Suprapubic skin (tissue), 4 donors: ENCODE measurements around the gene CDH19. TPM values are rescaled to one million over a fixed set of nuclear protein-coding genes. Genes with fewer than 3 reads are reported as not detected.

Experiments
- DNase-seq, 2 donors: peaks; one replicate each; pipeline ENCODE4 v3.0.0-alpha.2; 2019; ENCODE audit warnings: low spot score in 2 of 2
- H3K27ac ChIP-seq: fragments of 200-600 bp; sonication (generic); one replicate; pipeline ENCODE4 v1.5.1; 2019
- H3K27me3 ChIP-seq: fragments of 200-600 bp; sonication (generic); one replicate; pipeline ENCODE4 v1.5.1; 2019
- H3K36me3 ChIP-seq: fragments of 200-600 bp; sonication (generic); one replicate; pipeline ENCODE4 v1.5.1; 2019
- H3K4me1 ChIP-seq: fragments of 200-600 bp; sonication (generic); one replicate; pipeline ENCODE4 v1.5.1; 2019
- H3K4me3 ChIP-seq: fragments of 200-600 bp; sonication (generic); one replicate; pipeline ENCODE4 v1.5.1; 2019; ENCODE audit warnings: mild to moderate bottlenecking
- H3K9me3 ChIP-seq: fragments of 200-600 bp; sonication (generic); one replicate; pipeline ENCODE4 v1.5.1; 2019
- EP300 ChIP-seq: sonication (generic); formaldehyde crosslinking; IDR thresholded peaks from one replicate; pipeline ENCODE4 v1.6.1; 2017; ENCODE audit warnings: antibody characterized with exemption
- POLR2A ChIP-seq, 2 donors: fragments of 450-650 bp; IDR thresholded peaks; one replicate each; pipeline ENCODE4 v1.6.1; 2017; ENCODE audit warnings: antibody characterized with exemption in 2 of 2, mild to moderate bottlenecking in 2 of 2, moderate library complexity in 2 of 2
- POLR2AphosphoS5 ChIP-seq, 3 donors: sonication (generic); formaldehyde crosslinking; IDR thresholded peaks; one replicate each; pipeline ENCODE4 v1.6.1; 2017; ENCODE audit warnings: antibody characterized with exemption in 3 of 3
- WGBS: methylation state at CpG from one replicate; pipeline ENCODE4 v1.1.5; 2018; 5-methylcytosine and 5-hydroxymethylcytosine counted together
- total RNA-seq, 4 donors: library from RNA; depleted of rRNA; stranded (reverse); fragments of >200 nt; gene quantifications; one replicate each; pipeline ENCODE4 v1.1.0, GENCODE V29; 2016
- TF ChIP-seq, protein P1 (sequence below), 2 donors: fragments of 200-600 bp in 1 of 2; fragments of 450-650 bp in 1 of 2; sonication (generic) in 1 of 2; IDR thresholded peaks; one replicate each; pipeline ENCODE4 v1.5.1; 2016 to 2019; ENCODE audit warnings: antibody characterized with exemption in 2 of 2, mild to moderate bottlenecking in 1 of 2, moderate library complexity in 1 of 2

Gene CDH19, protein sequence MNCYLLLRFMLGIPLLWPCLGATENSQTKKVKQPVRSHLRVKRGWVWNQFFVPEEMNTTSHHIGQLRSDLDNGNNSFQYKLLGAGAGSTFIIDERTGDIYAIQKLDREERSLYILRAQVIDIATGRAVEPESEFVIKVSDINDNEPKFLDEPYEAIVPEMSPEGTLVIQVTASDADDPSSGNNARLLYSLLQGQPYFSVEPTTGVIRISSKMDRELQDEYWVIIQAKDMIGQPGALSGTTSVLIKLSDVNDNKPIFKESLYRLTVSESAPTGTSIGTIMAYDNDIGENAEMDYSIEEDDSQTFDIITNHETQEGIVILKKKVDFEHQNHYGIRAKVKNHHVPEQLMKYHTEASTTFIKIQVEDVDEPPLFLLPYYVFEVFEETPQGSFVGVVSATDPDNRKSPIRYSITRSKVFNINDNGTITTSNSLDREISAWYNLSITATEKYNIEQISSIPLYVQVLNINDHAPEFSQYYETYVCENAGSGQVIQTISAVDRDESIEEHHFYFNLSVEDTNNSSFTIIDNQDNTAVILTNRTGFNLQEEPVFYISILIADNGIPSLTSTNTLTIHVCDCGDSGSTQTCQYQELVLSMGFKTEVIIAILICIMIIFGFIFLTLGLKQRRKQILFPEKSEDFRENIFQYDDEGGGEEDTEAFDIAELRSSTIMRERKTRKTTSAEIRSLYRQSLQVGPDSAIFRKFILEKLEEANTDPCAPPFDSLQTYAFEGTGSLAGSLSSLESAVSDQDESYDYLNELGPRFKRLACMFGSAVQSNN
- 1 to 10 TPM; 3.8 to 8.6 (median 6.5) TPM for total RNA-seq

DNA sequence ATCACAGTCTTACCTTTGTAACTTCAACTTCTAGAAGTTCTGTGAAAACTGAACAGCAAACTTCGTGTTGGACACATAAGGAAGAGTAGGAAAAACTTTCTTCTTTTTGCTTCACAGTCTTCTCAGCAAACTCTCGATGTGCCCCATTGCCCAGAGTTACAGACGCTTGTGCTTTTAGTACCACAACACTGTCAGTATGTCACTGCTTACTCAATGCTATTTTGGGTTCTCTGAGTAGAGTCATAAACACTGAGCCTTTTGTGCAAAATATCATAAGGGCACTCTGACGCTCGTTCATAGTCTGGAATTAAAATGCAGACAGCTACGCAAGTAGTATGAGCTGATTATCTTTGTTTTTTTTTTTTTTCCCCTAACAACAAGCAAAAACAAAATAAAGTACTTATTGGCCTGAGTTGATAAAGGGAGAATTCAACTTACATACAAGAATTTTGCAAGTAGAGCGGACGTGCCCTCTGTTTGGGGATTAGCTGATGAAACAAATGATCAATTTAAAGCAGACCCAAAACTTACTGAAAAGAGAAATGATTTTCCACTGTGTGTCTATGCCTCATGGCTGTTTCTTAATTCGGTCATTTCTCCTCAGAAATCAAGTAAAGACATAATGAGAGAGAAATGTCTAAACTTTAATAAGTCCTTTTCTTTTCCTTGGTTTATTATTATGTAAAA is at the start of gene CDH19:
Gene CDH19, minus strand, starts transcription at position 150 of the 687 bp plus-strand sequence. CDS start 31,886 bp downstream, outside the sequence.
- Histone ChIP-seq H3K27me3 (no peaks in the 10 kb centered on the region), H3K4me1 (no peaks in the 10 kb centered on the region), H3K36me3 (no peaks in the 10 kb centered on the region), H3K4me3 (no peak within 1 kb of the TSS), H3K27ac (no peak within 1 kb of the TSS), H3K9me3 (no peaks in the 10 kb centered on the region)
- DNase-seq = no peak
- WGBS = 70% methylated on average over 9 of the region's 9 CpGs
- no peak for TF ChIP-seq POLR2A (IDR thresholded peaks at IDR 0.05)
- TF ChIP-seq, protein P1, sequence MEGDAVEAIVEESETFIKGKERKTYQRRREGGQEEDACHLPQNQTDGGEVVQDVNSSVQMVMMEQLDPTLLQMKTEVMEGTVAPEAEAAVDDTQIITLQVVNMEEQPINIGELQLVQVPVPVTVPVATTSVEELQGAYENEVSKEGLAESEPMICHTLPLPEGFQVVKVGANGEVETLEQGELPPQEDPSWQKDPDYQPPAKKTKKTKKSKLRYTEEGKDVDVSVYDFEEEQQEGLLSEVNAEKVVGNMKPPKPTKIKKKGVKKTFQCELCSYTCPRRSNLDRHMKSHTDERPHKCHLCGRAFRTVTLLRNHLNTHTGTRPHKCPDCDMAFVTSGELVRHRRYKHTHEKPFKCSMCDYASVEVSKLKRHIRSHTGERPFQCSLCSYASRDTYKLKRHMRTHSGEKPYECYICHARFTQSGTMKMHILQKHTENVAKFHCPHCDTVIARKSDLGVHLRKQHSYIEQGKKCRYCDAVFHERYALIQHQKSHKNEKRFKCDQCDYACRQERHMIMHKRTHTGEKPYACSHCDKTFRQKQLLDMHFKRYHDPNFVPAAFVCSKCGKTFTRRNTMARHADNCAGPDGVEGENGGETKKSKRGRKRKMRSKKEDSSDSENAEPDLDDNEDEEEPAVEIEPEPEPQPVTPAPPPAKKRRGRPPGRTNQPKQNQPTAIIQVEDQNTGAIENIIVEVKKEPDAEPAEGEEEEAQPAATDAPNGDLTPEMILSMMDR (IDR thresholded peaks at IDR 0.05) = no peak
- no peak for TF ChIP-seq POLR2AphosphoS5 (IDR thresholded peaks at IDR 0.05)
- no peak for TF ChIP-seq EP300

- WGBS = 80% methylated on average over 1 of the region's 1 CpG
Observed at GRCh38 chr18:66647671-66648070, 43.8 kb upstream of the CDH19 start.

DNA sequence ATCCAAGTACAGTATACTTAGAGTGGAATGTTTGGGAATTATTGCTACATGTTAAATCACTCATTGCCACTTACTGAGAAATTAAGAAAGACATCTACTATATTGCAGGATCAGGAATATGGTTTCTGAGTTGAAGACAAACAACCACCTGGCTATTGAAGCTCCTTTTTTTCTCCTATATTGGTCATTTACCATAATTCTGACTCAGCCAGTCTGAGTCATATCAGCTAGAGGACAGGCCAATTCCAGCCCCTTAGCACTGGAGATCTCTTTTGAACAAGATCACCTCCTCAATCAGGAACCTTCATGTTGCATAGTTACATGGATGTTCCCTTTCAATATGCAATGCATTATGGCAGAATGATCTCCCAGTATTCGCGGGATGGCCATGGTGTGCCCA is 42.7 kb upstream of the CDH19 start:
- 91% methylated on average over 2 of the region's 2 CpGs for WGBS
- no peaks in the 10 kb centered on the region for H3K36me3 ChIP-seq
- no peaks in the 10 kb centered on the region for H3K9me3 ChIP-seq
- TF ChIP-seq POLR2A (IDR thresholded peaks at IDR 0.05) (no peak), POLR2AphosphoS5 (IDR thresholded peaks at IDR 0.05) (no peak), EP300 (no peak)
- TF ChIP-seq, protein P1 (IDR thresholded peaks at IDR 0.05) = no peak
- no peak for DNase-seq
- H3K4me3 ChIP-seq = no peak overlapping the region
- no peaks in the 10 kb centered on the region for H3K4me1 ChIP-seq
- H3K27me3 ChIP-seq = no peaks in the 10 kb centered on the region
- H3K27ac ChIP-seq = no peak overlapping the region

More at GRCh38 chr18:66647671-66648070, 43.8 kb upstream of the CDH19 start:
- Histone ChIP-seq H3K36me3 (no peaks in the 10 kb centered on the region), H3K4me1 (no peaks in the 10 kb centered on the region), H3K27ac (no peak overlapping the region), H3K9me3 (no peaks in the 10 kb centered on the region), H3K27me3 (no peaks in the 10 kb centered on the region), H3K4me3 (no peak overlapping the region)
- TF ChIP-seq POLR2AphosphoS5 (IDR thresholded peaks at IDR 0.05) = no peak
- TF ChIP-seq EP300 = no peak
- TF ChIP-seq, protein P1 (IDR thresholded peaks at IDR 0.05) = no peak
- TF ChIP-seq POLR2A (IDR thresholded peaks at IDR 0.05) = no peak
- no peak for DNase-seq

DNA sequence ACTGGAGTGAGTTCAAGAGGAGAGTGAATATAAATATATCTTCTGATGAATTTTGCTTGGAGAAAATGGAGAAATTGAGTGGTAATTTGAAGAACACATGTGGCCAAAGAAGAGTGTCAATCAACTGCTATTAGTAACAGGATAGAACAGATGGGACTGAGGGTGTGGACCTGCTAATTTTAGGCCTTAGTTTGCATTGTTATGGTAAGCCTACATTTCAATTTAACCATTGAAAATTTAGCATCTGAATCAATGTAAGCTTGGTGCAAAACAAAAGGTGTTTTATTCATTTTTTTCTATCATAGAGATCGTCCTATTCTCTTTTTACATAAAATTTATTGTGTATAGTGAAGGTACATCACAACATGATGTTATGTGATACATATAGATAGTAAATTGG is 42.1 kb upstream of the CDH19 start:
- H3K36me3 ChIP-seq = no peaks in the 10 kb centered on the region
- no peak for TF ChIP-seq POLR2AphosphoS5 (IDR thresholded peaks at IDR 0.05)
- TF ChIP-seq, protein P1 (IDR thresholded peaks at IDR 0.05) = no peak
- no peak for TF ChIP-seq EP300
- no peak for TF ChIP-seq POLR2A (IDR thresholded peaks at IDR 0.05)
- 75% methylated on average over 1 of the region's 1 CpG for WGBS
- no peak overlapping the region for H3K27ac ChIP-seq
- H3K4me3 ChIP-seq = no peak overlapping the region
- no peaks in the 10 kb centered on the region for H3K9me3 ChIP-seq
- no peaks in the 10 kb centered on the region for H3K27me3 ChIP-seq
- no peaks in the 10 kb centered on the region for H3K4me1 ChIP-seq
- DNase-seq = no peak
